Putamen (tissue), 1 donor: Measurements from ENCODE around the gene MAMLD1.
"Not testable (repeated sequence)": the region's sequence is repeated elsewhere in the genome, so short reads cannot be mapped to it uniquely, and the experiment has no call there.

Source experiments
- DNase-seq: peaks from one replicate; pipeline ENCODE4 v3.0.0-alpha.2; 2016; ENCODE audit warnings: low spot score

Gene MAMLD1

DNA sequence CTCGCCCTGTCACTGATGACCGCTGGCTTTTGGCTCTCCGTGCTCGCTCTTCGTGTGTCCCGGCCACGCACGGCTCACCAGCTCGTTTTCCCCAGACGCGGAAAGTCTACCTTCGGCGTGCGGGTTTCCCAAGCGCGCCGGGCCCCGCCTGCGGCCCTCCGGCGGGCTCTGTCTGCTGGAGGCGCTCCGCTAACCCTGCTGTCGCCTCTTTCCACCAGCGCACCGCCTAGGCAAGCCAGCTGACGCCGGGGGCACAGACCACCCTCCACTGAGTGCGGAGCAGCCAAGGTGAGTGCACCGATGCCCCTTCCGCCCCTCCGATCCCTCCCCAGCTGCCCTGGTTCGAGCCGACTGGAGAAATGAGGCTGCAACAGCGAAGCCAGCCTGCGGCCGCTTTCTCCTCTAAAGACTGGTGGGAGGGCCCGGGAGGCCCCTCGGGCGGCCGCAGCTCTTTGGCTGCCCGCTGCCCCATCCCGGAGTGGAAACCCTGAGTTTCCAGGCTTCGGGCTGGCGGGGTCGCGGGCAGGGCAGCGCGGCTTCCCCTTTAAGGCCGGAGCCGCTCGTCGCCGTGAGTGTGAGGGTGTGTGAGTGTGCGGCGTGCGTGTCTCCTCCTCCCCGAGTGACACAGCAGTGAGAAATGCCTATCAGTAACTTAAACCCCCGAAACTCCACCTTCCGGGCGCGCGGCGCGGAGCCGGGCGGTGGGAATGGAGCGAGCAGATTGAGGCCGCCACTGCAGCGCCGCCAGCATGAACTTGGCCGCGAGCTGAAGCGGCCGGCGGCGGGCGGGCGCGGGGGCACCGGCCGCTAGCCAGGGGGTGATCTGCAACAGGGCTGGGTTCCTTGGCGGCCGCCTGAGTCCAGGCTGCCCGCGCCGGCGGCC lies at the start of gene MAMLD1:
TSS of gene MAMLD1 (plus strand) at position 719 of the 883 bp plus-strand sequence. CDS start 82,200 bp downstream, outside the sequence.
- peak; percentile 70 for DNase-seq

DNA sequence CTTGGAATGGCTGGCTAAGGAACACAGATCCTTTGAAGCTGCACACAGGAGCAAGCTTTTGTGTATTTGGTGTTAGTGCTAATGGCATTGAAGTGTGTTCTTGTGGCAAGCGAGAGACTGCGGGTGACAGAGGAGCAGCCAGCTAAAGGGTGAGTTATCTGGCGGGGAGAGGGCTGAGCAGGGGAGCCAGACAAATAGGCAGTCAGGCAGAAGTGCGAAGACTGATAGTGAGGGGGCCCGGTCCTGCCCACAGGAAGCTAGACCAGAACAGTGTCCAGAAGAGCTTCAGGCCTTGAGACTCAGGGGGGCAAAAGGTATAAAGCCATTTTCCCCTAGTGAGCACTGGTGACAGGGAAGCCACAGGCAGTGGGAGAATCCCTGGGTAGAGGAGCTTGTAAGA lies 49.6 kb upstream of the MAMLD1 start:
- no peak for DNase-seq

DNA sequence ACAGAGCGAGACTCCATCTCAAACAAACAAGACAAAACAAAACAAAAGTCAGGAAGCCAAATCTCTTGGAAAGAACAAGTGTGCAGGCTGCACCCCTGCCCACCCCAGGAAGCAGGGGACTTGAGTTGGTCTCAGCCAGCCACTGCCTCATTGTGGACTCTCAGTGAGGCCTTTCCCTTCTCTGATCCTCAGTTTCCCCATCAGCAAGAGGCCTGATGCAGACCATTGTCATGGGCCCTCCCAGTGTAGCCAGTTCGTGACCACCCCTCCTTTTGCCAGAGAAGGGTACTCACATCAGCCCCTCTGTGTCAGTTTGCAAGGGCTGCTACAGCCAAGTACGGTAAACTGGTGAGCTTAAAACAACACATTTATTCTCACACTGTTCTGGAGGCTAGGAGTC lies 48.9 kb upstream of the MAMLD1 start:
- DNase-seq = no peak

GRCh38 chrX:150316564-150316963 lies 46.6 kb upstream of the MAMLD1 start:
- DNase-seq = no peak

GRCh38 chrX:150323020-150323419 lies 40.1 kb upstream of the MAMLD1 start:
- DNase-seq = no peak

- no peak for DNase-seq
Observed at GRCh38 chrX:150324035-150324728, 38.9 kb upstream of the MAMLD1 start.

GRCh38 chrX:150324919-150325318 lies 38.2 kb upstream of the MAMLD1 start:
- no peak for DNase-seq

DNA sequence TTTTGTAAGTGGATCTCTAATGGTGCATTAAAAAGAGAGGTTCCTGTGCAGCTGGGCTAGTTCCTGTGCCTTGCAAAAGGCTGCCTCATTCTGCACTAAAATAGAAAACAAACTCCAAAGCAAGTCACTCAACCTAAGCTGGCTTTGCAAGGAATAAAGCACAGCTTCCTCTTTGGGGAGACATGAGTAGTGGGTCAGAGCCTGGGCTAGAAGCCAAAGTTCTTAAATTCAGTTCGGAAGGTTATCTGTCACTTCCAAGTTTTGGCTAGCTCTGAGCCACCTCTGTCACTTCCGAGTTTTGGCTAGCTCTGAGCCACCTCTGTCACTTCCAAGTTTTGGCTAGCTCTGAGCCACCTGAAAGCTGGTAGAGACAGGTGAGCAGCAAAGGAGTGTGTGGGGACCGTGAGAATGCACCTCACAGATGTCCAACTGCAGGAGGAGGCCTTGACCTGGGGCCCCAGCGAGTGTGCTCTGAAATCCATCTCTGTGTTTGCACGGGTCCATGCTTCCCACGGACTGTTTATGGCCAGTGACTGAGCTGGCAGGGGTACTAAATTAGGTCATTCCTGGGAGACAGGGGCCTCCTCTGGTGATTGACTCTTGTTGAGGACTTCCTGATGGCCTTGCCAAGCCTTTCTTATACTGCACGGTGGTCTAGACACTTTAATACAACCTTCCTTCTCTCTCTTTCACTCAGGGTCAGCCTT lies 36.4 kb upstream of the MAMLD1 start:
- no peak for DNase-seq

DNA sequence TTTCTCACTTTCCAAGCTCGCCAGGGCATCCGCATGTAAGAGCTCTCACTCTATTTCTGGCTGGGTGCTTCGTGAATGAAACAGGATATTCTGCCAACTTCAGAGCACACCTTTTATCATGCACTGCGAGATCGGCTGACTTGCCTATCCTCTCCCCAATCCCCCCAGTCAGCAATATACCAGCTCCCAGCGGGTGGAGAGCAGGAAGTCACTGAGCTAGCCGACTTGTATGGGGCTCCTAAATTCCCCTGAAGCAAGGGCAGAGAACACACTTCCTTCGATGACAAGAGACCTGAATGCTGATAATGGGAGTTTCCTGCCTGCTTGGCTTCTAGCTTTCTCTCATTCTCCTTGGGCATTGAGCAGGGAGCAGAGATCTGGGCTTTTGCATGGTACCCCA lies 33.8 kb upstream of the MAMLD1 start:
- DNase-seq = no peak

DNA sequence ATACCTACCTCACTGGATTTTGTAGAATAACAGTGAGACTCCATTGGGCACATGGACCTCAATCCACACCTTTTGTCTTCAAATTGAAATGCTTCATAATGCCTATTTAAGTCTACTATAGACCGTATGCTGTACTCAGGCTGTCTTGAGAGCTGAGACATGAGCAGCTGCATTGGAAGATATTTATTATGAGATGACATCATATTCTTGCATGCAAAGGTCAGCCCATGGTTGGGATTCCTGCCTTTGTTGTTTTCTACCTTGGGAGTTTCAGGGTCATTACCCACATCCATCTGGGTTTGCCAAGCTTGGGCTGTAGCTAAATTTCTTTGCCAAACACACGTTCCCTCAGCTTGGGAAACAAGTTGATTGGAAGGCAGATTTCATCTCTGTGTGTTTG lies 33.2 kb upstream of the MAMLD1 start:
- no peak for DNase-seq

GRCh38 chrX:150332023-150332422 lies 31.1 kb upstream of the MAMLD1 start:
- no peak for DNase-seq

DNA sequence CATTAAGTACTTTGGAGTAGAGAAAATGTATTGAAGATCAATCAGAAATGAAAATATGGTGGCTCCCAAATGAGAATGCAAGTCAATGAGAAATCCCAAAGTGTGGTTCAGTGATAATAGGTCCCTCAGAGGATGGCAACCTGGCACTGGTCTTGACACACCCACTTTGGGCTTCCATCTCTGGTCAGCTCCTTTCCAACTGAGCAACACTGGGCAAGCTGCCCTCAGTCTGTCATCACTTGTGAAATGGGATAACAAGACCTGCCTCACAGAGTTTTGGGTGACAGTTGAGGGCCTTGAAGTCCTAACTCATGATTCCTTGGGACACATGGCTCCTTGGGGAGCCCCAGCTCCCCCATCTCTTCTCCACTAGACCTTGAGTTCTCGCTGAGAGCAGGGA lies 29.0 kb upstream of the MAMLD1 start:
- no peak for DNase-seq

DNA sequence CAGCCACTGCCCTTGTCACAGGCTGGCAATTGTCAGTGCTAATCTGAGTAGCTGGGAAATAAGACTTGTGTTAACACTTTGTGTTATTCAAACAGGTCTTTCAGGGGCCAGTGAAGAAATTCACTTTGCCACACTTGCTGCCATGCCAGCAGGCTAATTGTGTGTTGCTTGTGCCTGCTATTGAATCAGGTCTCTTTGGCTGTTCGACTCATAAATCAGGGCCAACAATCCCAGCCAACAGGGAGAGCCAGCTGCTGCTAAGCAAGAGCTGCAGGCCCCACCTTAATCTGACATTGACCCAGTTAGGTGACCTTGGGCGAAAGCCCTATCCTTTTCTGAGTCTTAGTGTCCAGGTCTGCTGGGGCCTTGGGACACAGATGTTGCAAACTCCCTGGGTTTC lies 28.1 kb upstream of the MAMLD1 start:
- peak; percentile 4 for DNase-seq

DNA sequence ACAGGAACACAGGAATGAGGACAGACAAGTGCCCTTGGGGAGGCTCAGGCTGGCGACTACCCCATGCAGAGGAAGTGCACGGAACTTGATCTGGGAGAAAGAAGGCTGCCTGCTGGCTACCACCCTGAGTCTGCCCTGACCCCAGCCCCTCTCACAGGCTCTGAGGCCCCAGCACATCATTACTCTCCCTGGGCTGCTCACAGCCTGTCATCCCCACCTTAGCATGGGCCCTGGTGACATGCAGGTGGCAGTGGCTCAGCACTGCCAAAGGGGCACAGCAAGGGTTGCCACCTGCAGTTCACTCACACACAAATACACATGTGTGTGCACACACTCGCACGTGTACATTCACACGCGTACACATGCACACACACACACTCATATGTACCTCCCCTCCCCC lies 26.1 kb upstream of the MAMLD1 start:
- DNase-seq = no peak

GRCh38 chrX:150337536-150337935 lies 25.6 kb upstream of the MAMLD1 start:
- no peak for DNase-seq

GRCh38 chrX:150338615-150339014 lies 24.5 kb upstream of the MAMLD1 start:
- DNase-seq = no peak

DNA sequence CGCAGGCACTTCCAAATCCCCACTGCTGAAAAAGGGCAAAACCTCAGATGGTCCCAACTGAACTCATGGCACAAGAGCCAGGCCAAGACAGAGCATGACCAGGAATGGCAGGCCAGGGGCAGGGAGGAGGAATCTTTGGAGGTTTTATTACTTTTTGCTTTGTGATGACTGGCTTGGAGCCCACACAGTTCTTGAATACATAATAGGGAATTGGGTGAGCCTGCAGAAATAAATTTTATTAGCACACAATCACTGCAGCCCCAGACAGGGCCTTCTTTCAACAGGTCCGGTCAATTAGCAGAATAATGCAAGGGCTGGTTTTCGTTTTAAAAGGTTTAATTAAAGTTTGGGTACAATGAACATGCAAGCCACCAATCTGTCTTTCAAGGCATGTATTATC lies 23.4 kb upstream of the MAMLD1 start:
- DNase-seq = no peak

DNA sequence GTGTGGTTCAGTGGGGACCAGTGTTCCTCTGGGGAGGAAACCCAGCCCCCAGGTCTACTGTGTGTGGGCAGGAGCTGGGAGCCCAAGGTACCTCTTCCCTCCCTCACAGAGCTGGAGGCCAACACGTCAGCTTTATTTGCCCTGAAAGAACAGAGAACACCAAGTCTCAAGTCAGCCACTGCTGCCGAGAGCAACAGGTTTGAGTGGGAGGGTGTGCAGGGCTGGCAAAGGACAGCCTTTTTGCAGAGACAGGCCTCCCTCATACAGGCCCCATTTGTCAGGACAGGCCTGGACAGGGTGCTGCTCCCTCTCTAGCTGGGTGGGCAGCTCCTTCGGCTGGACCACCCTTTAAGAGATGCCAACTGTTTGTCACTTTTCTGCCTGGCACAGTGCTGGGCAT lies 22.8 kb upstream of the MAMLD1 start:
- not testable (repeated sequence) for DNase-seq

- DNase-seq = no peak
Observed at GRCh38 chrX:150347471-150347870, 15.6 kb upstream of the MAMLD1 start.

- DNase-seq = no peak
Observed at GRCh38 chrX:150348365-150348764, 14.8 kb upstream of the MAMLD1 start.

DNA sequence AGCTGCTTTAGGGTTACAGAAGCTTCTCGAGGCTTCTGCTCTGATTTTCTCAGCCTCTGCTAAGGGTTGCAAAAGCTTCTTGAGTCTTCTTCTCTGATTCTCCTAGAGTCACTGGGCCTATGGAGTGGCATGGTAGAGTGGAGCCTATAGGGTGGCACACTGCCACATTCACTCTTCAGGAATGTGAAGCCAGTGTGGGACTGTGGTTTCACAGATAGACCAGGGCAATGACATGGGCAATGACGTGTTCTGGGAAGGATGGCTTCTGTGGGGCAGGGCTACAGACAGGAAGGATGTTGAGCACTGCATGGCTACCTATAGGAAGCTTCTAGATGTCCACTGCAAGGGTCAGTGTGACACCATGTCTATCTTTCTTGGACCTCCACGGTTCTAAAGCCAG lies 11.0 kb upstream of the MAMLD1 start:
- DNase-seq = no peak

DNA sequence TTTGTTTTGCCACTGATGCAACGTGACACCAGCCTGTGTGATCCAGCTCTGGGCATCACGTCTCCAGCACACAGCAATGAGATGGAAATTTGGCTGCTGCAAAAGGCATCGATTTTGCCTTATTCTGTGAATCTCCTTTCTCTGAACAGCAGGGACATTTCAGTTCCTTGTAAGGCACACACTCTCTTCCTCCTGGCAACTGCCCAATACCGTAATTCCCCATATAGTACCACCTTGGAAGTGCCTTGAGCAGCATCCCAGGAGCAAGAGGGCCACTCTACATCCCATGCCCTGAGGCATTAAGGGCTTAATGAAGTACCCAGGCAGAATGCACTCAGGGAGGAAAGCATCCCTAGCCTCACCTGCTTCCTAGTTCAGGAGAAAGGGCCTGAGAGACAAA lies 10.5 kb upstream of the MAMLD1 start:
- no peak for DNase-seq

GRCh38 chrX:150355913-150356312 lies 7.2 kb upstream of the MAMLD1 start:
- no peak for DNase-seq
